Fibroblast of the conjunctiva (primary cell): ENCODE measurements around the gene YEATS2.
"Not testable (repeated sequence)": the region's sequence is repeated elsewhere in the genome, so short reads cannot be mapped to it uniquely, and the experiment has no call there.

Source experiments
- DNase-seq: peaks from one replicate; pipeline ENCODE4 v3.0.0-alpha.2; 2010; ENCODE audit warnings: low read depth

The YEATS2 gene

DNA sequence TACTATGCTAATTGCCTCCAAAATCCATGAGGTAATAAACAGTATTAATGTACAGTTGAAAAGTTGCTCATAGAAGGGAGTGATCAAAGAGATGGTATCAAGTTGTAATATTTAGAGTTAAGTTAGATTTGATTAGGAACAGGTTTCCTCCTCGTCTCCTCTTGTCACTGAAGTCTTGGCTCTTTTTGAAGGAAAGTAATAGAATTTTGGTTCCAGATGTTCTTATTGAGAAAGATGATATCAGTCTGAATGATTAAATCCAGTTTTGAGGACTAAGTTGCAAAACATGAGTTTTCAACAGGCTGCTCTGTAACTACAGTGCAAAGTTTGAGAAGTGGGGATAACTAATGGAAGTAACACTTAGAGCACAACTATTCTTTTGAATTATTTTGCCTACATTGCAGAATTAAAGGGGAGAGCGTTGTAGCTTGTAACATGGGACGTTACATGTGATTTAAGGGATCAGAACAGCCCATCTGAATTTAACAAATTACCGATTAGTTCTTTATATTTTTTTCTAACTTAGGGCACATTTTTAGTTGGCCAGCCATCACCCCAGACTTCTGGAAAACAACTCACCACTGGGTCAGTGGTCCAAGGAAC, 79.5 kb downstream of the YEATS2 start:
- DNase-seq: no peak

DNA sequence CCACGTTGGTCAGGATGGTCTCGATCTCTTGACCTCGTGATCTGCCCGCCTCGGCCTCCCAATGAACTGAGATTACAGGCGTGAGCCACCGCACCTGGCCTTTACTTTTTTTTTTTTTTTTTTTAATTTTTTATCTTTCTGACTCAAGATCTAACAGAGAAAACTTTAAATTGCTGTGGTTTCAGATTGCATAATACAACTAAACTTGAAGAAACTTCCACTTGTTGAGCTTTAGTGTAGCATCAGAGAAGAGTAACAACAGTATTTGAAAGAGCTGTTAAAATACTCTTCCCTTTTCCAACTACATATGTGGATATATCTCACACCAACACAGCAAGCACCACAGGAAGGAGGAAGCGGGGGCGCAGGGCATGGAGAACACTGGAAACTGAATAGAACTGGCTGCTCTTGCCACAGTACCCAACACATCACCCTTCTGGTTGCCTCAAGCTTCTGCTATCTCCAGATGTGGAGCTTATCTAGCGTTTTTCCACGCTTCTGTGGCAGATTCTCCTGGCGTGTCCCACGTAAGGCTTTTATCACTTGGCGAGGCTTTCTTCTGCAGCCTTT, 82.4 kb downstream of the YEATS2 start:
- no peak for DNase-seq

DNA sequence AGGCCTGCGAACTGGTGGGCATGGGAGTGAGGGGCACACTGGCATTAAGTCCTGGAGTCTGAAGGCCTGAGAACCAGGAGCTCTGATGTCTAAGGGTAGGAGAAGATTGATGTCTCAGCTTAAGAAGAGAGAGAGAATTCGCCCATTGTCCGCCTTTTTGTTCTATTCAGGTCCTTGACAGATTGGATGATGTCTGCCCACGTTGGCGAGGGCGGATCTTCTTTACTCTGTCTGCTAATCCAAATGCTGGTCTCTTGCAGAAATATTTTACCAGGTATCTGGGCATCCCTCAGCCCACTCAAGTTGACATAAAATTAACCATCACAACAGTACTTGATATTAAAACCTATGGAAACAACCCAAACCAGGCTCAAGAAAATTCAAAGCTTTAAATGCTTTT, 83.6 kb downstream of the YEATS2 start:
- DNase-seq: no peak

DNA sequence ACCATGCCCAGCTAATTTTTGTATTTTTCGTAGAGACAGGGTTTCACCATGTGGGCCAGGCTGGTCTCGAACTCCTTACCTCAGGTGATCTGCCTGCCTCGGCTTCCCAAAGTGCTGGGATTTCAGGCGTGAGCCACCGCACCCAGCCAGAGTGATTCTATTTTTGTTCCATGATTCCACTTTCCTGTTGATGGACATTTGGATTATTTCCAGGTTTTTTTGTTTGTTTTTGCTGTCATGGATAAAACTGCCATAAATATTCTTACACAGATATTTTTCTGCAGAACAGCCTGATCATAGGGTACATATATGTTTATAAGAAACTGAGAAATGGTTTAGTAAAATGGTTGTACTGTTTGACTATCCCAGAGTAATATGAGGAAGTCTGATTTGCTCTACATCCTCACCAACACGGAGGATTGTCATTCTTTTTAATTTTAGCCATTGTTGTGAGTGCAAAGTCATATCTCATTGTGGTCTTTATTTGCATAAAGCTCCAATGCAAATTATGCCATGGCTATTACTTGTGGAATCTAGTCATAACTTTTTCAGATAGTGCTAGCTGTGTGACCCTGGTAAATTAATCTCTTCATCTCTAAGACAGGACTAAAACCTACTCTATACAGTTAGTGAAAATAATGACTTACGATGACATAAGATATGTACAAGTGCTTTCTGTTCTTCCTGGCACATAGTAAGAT, 85.1 kb downstream of the YEATS2 start:
- no peak for DNase-seq

DNA sequence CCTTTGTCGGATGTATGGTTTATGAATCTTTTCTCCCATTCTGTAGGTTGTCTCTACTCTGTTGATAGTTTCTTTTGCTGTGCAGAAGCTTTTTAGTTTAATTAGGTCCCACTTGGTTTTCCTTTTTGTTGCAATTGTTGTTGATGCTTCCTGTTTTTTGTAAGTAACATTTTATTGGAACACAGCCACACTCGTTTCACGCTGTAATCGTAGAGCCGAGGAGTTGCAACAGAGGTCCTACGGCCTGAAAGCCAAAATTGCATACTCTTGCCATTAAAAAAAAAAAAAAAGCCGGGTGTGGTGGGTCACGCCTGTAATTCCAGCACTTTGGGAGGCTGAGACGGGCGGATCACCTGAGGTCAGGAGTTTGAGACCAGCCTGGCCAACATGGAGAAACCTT, 86.9 kb downstream of the YEATS2 start:
- not testable (repeated sequence) for DNase-seq

DNA sequence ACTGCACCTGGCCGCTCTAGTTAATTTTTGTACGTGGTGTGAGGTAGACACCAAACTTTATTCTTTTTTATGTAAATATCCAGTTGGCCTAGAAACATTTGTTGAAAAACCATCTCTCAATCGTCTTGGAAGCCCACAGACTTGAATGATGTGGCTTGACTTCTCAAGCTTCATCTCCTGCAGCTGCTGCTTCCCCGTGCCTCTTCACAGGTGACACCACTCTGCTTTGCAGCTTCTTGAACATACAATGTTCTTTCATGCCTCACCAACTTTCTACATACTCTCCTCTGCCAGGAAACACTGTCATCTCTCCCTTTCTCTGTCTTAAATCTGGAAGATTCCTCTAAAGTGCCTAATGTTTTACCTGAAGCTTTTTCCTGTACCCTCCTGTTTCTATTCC, 92.2 kb downstream of the YEATS2 start:
- DNase-seq: no peak

DNA sequence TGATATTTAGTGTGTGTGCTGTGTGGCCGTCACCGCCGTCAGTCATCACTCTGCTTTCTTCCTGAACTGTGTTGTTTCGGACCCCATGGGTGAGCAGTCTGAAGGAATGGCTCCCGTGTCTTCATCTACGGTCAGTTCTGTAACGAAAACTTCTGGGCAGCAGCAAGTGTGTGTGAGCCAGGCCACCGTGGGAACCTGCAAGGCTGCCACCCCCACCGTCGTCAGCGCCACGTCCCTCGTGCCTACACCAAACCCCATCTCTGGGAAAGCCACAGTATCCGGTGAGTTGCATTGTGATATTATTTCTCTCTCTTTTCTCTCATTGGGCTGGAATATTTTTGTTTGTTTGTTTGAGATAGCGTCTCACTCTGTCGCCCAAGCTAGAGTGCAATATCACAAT, 93.1 kb downstream of the YEATS2 start:
- DNase-seq: no peak

DNA sequence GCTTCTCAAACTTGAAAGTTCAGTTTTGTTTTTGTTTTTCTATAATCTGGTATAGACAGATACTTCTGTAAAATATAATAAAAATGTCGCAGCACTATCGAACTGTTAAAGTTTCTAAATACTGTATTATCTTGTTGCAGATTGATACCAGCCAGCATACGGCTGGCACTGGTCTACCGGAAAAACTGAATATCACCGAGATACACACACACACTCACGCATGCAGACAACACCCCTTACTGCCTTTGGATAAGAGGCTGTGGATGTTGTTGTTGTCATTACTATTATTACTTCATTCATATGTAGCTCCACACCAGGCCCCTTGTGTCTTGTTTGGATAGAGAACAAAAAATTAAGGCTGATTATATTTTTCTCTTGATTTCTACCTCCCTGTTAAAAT, 95.4 kb downstream of the YEATS2 start:
- DNase-seq: no peak

DNA sequence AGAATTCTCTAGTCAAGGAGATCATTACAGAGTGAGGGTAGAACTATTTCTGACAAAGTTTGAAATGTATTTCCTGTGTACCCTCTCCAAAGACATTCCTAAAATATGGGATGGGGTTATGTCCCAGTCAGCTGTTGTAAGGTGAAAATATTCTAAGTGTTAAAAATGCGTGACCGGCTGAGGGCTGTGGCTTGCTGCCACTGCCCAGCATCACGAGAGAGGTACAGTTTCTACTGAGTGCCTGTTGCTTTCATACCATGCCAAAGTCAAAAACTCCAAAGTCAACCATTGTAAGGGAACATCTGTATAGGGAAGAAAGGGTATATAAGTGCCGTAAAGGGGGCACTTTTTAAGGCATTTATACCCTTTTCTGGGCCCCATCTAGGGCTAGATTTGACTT, 96.9 kb downstream of the YEATS2 start:
- DNase-seq: no peak

DNA sequence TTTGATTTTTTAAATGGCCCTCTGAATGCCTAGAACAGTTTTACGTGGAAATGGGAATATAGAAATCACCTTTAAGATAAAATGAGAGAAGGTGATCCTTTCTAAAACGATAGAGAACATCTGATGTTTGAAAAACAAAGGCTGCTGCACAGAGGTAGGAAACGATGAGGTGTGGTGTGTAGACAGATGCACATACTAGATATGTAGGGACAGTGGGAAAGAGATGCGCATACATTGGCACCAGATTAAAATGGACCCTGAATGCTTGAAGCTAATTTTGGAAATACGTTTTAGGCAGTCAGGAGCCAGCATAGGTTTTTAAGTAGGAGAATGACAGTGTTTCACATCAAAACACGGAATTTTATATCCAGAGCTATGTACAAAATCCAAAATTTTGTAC, 98.8 kb downstream of the YEATS2 start:
- no peak for DNase-seq

DNA sequence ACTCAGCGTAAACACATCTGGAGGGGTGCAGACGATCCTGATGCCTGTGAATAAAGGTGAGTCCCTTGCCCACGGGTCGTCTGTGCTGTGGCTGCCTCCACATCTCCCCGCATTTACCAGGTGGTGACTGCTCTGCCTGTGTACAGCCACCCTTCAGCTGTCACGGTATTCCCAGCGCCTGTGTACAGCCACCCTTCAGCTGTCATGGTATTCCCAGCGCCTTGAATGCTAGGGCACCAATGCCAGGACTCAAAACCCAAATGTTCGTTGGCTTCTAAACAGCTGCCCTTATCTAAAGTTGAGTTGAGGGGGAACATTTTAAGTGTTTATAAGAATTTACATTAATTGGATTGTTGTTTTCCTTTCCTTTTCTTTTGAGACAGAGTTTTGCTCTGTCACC, 100.4 kb downstream of the YEATS2 start:
- no peak for DNase-seq

DNA sequence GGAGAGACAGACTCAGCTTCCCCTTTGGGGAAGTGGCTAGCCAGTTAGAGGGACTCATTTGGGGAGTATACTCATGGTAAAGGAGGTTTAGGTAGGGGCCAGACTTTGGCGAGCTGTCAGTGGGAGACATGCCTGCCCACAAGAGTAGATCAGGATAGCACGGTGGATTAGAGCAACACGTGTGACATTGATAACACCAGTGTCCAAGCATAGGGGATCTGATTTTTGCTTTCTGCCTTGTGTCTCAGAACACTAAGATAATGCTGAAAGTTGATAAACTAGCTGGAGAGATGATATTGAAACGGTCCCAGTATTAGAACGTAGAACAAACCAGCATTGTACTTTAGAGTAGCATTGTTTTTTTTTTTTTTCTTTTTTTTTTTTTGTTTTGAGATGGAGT, 101.9 kb downstream of the YEATS2 start:
- DNase-seq: no peak

DNA sequence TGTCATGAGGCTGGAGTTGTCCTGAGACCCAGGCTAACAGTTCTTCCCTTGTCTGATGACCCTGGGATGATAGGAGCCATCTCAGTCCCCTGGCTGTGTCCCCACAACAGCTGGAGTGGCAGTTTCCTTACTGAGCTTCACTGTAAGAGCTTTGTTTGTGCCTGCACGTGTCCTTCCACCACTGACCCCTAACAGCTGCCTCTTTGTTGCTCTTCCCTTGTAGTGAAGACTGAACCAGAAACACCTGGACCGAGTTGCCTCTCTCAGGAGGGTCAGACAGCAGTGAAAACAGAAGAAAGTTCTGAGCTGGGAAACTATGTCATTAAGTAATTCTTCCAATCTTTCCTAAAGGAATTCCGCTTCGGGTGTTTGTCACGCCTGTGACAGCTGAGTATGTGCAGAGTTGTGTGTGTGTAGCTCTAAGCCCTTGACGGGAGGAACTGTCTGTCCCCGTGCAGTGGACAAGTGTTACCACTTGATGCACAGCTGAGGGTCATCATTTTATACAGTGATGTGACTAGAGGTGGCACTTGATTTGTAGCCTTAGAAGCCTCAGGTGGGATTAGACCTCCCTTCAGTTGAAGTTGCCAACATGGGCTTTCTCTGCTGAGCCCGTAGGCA, 102.8 kb downstream of the YEATS2 start:
- no peak for DNase-seq

DNA sequence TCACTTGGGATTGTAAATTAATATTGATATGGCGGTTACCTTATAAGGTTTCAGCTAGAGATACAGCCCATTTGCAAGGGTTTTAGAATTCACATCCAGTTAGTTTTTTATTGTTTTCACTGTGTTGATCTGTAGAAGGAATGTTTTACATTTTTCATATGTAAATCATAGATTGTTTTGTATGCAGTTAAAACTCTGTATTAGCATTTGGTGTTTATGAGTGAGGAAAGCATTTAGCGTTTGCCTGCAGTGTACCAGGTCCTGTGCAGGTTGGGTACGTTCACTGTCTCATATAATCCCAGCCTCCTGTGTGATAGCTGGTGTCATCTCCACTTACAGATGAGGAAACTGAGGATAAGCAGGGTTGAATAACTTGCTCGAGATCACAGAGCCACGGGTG, 104.0 kb downstream of the YEATS2 start:
- no peak for DNase-seq

DNA sequence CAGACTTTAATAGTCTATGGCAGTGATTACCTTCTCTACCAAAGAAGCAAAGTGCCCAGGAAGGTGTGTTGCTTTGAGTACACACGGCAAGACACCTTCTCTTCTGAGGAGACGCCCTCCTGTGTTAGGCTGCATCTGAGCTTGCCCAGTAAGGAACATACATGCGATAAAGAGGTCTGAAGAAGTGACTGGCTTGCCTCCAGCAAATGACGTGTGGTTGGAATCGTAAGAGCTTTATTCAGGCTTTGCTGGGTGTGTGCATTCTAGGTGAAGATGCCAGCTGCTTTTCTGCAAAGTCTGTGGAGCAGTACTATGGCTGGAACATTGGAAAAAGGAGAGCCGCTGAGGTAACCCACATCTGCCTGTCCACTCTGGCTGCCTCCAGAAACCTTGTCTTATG, 105.4 kb downstream of the YEATS2 start:
- DNase-seq: no peak

DNA sequence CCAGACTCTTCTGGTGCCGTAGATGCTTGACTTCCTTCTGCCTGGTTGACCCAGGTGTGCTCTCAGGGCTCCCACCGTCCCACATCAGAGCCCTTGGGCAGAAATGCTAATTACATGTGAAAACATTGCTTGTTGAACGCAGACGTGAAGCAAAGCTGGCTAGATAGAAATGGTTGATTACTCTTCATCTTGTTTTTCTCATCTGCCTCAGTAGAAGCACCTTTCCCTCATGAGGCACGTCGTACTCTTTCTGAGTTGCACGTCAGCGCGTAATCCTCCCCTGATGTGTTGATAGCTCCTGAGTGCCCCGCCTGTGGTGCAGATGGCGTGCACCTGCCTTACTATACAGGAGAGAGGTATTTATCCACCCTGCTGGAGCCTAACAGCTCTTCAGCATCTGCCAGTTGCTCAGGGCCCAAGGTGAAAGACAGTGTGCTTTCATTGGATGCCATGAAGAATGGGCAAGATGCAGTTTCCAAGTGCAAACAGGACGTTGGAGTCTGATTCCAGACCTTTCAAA, 109.7 kb downstream of the YEATS2 start:
- DNase-seq: no peak

DNA sequence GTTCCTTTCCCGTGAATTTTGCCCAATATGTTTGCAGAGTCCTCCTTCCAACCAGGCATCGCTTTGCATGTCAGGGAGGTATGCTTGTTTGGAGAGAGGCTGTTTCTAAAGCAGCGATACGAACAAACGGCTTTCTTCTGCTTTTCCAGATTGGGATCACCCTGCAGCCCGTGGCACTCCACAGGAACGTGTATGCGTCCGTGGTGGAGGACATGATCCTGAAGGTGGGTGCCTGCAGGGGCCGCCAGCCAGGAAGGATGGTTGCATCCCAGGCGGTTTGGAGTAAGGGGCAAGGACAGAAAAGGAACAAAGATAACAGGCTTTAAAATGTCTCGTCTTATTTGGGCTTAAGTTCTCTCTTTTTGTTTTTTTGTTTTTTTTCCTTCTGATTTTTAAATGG, 110.3 kb downstream of the YEATS2 start:
- no peak for DNase-seq

DNA sequence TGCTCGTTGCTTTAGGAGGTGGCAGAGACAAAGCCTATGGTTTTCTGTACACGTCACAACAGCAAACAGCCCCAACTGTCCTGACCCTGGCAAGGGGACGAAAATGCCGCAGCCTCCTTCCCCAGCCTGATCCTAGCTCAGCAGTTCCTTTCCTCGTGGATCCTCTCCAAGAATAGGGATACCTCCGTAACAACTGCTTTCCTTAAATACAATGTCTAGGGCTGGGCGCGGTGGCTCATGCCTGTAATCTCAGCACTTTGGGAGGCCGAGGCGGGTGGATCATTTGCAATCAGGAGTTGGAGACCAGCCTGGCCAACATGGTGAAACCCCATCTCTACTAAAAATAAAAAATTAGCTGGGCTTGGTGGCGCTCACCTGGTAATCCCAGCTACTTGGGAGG, 110.8 kb downstream of the YEATS2 start:
- no peak for DNase-seq

DNA sequence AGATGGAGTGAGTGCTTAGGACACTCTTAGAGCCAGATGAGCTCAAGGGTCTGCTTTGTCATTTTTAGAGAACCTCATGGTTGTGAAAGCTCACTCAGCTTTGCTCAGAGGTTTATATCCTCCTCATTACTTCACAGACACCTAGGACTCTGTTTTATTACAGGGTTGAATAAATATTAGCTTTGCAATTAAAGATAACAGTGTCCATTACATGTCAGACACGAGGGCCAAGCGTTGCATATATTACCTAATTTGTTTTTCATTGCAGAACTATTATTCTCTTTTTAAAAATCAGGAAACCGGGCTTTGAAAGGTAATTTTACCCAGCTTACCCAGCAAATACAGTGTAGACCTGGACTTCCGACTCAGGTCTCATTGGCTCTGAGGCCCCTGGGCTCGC, 111.7 kb downstream of the YEATS2 start:
- no peak for DNase-seq

DNA sequence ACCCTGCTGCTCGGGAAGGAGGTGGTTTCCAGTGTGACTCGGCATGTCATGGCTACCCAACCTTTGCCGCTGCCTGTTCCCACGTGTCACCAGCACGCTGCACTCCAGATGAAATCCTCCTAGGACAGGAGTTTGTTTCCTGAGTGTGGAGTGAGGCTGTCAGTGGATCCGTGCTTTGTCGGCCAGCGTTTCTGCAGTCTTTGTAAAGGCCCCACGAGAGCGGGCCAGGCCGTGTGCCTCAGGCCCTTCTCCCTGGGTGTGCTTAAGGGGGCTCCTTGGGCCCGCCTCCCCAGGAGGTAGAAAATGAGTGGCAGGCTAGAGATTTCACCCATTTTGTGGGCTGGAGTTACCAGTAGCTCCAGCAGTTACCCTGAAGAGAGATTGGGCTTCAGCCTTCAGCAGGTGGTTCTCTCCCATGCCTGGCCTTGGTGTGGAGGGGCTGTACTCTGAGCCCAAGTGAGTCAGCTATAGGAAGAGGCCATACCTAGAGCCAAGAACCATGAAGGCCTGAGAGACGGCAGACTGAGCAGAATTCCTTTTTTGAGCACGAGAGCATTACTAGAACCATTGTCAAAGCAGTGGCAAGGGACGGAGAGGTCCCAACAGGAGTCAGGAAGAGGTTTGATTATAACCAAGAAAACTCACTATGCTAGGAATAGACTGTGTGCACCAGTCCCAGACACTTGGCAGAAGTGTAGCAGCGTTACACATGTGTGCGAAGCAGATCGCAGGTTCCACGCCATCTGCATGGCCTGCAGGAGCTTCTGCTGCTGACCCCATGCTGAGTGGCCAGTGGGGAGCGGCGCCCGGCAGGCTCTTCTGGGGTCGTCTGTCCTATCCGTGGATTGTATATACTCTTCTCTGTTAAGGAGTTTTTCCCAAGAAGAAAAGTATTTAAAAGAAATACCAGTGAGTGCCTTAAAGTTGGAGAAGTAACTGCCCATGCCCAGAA, 113.3 kb downstream of the YEATS2 start:
- DNase-seq: no peak

DNA sequence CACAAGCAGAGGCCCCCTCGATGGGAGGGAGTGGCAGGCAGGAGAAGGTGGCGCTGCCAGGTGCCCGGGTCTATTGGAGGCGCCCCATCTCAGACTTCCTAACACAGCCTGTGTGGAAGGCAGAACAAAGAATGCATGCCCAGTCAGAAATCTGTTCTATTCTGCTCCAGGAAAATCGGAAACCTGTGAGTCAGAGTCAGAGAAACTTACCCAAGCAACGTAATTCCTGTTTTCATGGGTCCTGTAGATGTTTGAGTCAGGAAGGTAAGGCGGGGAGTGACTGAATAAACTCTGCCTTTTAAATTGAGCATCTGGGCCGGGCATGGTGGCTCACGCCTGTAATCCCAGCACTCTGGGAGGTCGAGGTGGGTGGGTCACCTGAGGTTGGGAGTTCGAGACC, 114.0 kb downstream of the YEATS2 start:
- DNase-seq: no peak
